ENCODE results near the gene HEYL. TPM values are rescaled to one million over a fixed set of nuclear protein-coding genes. Genes with fewer than 3 reads are reported as not detected.

Gene HEYL
- total RNA-seq, 4 donors from 2014 or later: 3.3 to 6.5 (median 5.3) TPM

GRCh38 chr1:39683591-39684312 lies 44.3 kb upstream of the HEYL start:
- DNase-seq (ENCODE audit: low spot score): no peak
- TF ChIP-seq CTCF (IDR thresholded peaks at IDR 0.05): no peak
- ATAC-seq (ENCODE audit: low FRiP score): no peak

GRCh38 chr1:39681999-39682398 lies 42.6 kb upstream of the HEYL start:
- TF ChIP-seq CTCF (IDR thresholded peaks at IDR 0.05): no peak
- DNase-seq (ENCODE audit: low spot score) (no peak), ATAC-seq (ENCODE audit: low FRiP score) (no peak)

- DNase-seq (ENCODE audit: low spot score): no peak
- no peak for ATAC-seq (ENCODE audit: low FRiP score)
- no peak for TF ChIP-seq CTCF (IDR thresholded peaks at IDR 0.05)
These were observed 41.9 kb upstream of the HEYL start for GRCh38 chr1:39681294-39681693.

GRCh38 chr1:39680751-39681150 lies 41.3 kb upstream of the HEYL start:
- no peak for TF ChIP-seq CTCF (IDR thresholded peaks at IDR 0.05)
- DNase-seq (ENCODE audit: low spot score) (no peak), ATAC-seq (ENCODE audit: low FRiP score) (no peak)

- no peak for DNase-seq (ENCODE audit: low spot score)
- no peak for TF ChIP-seq CTCF (IDR thresholded peaks at IDR 0.05)
- no peak for ATAC-seq (ENCODE audit: low FRiP score)
These were observed 40.4 kb upstream of the HEYL start for GRCh38 chr1:39679821-39680220.

- DNase-seq (ENCODE audit: low spot score) (no peak), ATAC-seq (ENCODE audit: low FRiP score) (no peak)
- TF ChIP-seq CTCF (IDR thresholded peaks at IDR 0.05): no peak
These were observed 39.4 kb upstream of the HEYL start for GRCh38 chr1:39678889-39679288.

- no peak for DNase-seq (ENCODE audit: low spot score)
These were observed 38.2 kb upstream of the HEYL start for GRCh38 chr1:39677645-39678044.

More at GRCh38 chr1:39677645-39678044, 38.2 kb upstream of the HEYL start:
- TF ChIP-seq CTCF (IDR thresholded peaks at IDR 0.05): no peak
- no peak for ATAC-seq (ENCODE audit: low FRiP score)

Data from omental fat pad (tissue), 4 donors.